MM.1S (cell line): ENCODE measurements around the gene TMEM271.

Source experiments
- EZH2 ChIP-seq: fragments of 300-600 bp; sonication (generic); optimal IDR thresholded peaks from 2 replicates; pipeline ENCODE3; 2017; ENCODE audit warnings: low read depth, mild to moderate bottlenecking, antibody characterized with exemption, low read length, mixed read lengths
- EZH2phosphoT487 ChIP-seq: fragments of 300-600 bp; sonication (generic); IDR thresholded peaks from 2 replicates; pipeline ENCODE4 v1.6.1; 2018; ENCODE audit warnings: antibody characterized with exemption, low read length
- TF ChIP-seq, protein P1 (sequence below): fragments of 300-600 bp; sonication (generic); IDR thresholded peaks from 2 replicates; pipeline ENCODE4 v1.5.1; 2016; ENCODE audit warnings: antibody characterized with exemption, low read length, mixed read lengths

- TF ChIP-seq EZH2phosphoT487: no peak
- TF ChIP-seq, protein P1, sequence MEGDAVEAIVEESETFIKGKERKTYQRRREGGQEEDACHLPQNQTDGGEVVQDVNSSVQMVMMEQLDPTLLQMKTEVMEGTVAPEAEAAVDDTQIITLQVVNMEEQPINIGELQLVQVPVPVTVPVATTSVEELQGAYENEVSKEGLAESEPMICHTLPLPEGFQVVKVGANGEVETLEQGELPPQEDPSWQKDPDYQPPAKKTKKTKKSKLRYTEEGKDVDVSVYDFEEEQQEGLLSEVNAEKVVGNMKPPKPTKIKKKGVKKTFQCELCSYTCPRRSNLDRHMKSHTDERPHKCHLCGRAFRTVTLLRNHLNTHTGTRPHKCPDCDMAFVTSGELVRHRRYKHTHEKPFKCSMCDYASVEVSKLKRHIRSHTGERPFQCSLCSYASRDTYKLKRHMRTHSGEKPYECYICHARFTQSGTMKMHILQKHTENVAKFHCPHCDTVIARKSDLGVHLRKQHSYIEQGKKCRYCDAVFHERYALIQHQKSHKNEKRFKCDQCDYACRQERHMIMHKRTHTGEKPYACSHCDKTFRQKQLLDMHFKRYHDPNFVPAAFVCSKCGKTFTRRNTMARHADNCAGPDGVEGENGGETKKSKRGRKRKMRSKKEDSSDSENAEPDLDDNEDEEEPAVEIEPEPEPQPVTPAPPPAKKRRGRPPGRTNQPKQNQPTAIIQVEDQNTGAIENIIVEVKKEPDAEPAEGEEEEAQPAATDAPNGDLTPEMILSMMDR: no peak
- no peak for TF ChIP-seq EZH2
Measured at GRCh38 chr4:617644-618641, 41.8 kb upstream of the TMEM271 start.
